Lung (tissue), 12 donors: Measurements from ENCODE around the gene MTRF1. TPM values are rescaled to one million over a fixed set of nuclear protein-coding genes. Genes with fewer than 3 reads are reported as not detected.

Experiments used
- ATAC-seq: fragments of 200-7000 bp; cut with Tn5 transposase; one replicate; pipeline ENCODE4 v1.9.1; 2020; ENCODE audit warnings: moderate number of reproducible peaks; ENCODE audit not compliant: insufficient read depth, low FRiP score
- DNase-seq, 3 donors: peaks; one replicate each; pipeline ENCODE4 v3.0.0-alpha.2; 2013 to 2017
- H3K27ac ChIP-seq, 2 donors: one replicate each; pipeline ENCODE4 v1.5.1; 2013; ENCODE audit warnings: mild to moderate bottlenecking in 2 of 2, moderate library complexity in 2 of 2, control low read depth in 1 of 2, inconsistent platforms in 1 of 2, low read depth in 1 of 2, low read length in 1 of 2
- H3K27me3 ChIP-seq, 3 donors: one replicate each; pipeline ENCODE4 v1.5.1; 2013; ENCODE audit warnings: low read length in 2 of 3; ENCODE audit not compliant: control insufficient read depth in 3 of 3, insufficient read depth in 3 of 3
- H3K36me3 ChIP-seq, 4 donors: one replicate each; pipeline ENCODE4 v1.5.1; 2013; ENCODE audit warnings: low read length in 4 of 4, mild to moderate bottlenecking in 1 of 4, moderate library complexity in 1 of 4; ENCODE audit not compliant: control insufficient read depth in 4 of 4, insufficient read depth in 4 of 4
- H3K4me1 ChIP-seq, 5 donors: one replicate each; pipeline ENCODE4 v1.5.1; 2013; ENCODE audit warnings: low read length in 5 of 5, mild to moderate bottlenecking in 2 of 5, moderate library complexity in 1 of 5; ENCODE audit not compliant: control insufficient read depth in 5 of 5, insufficient read depth in 5 of 5
- H3K4me3 ChIP-seq: one replicate; pipeline ENCODE4 v1.5.1; 2013; ENCODE audit warnings: mild to moderate bottlenecking, control low read depth, moderate library complexity
- H3K9ac ChIP-seq, 2 donors: one replicate each; pipeline ENCODE4 v1.5.1; 2013; ENCODE audit warnings: low read length in 2 of 2, control low read depth in 1 of 2; ENCODE audit not compliant: insufficient read depth in 1 of 2
- H3K9me3 ChIP-seq, 4 donors: one replicate each; pipeline ENCODE4 v1.5.1; 2013; ENCODE audit warnings: low read length in 3 of 4, mild to moderate bottlenecking in 1 of 4, moderate library complexity in 1 of 4; ENCODE audit not compliant: control insufficient read depth in 4 of 4, insufficient read depth in 3 of 4
- WGBS, 2 donors: extraction: QIAGEN DNeasy Blood & Tissue Kit; methylation state at CpG; one replicate each; pipeline ENCODE4 v1.1.7; 2013; 5-methylcytosine and 5-hydroxymethylcytosine counted together
- polyA plus RNA-seq, 2 donors: library from polyadenylated mRNA; stranded (reverse); fragments of 200-250 nt; gene quantifications; one replicate each; pipeline ENCODE4 v1.2.1, GENCODE V29; 2013
- total RNA-seq, 2 donors: library from RNA; depleted of rRNA in 1 of 2; stranded (reverse); fragments of >200 nt in 1 of 2; gene quantifications; one replicate each; pipeline ENCODE4 v1.2.1, GENCODE V29; 2014 to 2021
- TF ChIP-seq, protein P1 (sequence below): IDR thresholded peaks from 2 replicates; pipeline ENCODE4 v1.5.1; 2012; ENCODE audit warnings: mild to moderate bottlenecking; ENCODE audit errors: control extremely low read depth, extremely low read depth
- donor health status: control.
- donor health status: control.
- donor health status: Bipolar disorder and iron deficiency.
- donor health status: healthy.
- donor health status: DM: yes; HTN: yes; CAD: no.

MTRF1 gene
- total and polyA plus RNA-seq, 4 donors, result 6.7 to 22.0 (median 8.6) TPM

DNA sequence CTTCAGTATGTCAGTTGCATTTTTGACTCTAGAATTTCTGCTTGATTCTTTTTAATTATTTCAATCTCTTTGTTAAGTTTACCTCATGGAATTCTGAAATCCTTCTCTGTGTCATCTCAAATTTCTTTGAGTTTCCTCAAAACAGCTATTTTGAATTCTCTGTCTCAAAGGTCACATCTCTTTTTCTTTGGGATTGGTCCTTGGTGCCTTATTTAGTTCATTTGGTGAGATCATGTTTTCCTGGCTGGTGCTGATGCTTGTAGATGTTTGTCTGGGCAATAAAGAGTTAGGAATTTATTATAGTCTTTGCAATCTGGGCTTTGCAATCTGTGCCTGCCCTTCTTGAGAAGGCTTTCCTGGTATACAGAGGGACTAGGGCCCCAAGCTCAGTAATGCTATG is 50.5 kb downstream of the MTRF1 start:
- no peak overlapping the region for H3K9ac ChIP-seq
- H3K36me3 ChIP-seq, result no peaks in the 10 kb centered on the region
- H3K27ac ChIP-seq, result no peak overlapping the region
- DNase-seq (no peak), ATAC-seq (no peak)
- peaks cover 0 to 3% (median 1%) of the 10 kb centered on the region in 4 donors for H3K9me3 ChIP-seq
- H3K4me3 ChIP-seq, result no peak overlapping the region
- no peaks in the 10 kb centered on the region for H3K27me3 ChIP-seq
- TF ChIP-seq, protein P1, sequence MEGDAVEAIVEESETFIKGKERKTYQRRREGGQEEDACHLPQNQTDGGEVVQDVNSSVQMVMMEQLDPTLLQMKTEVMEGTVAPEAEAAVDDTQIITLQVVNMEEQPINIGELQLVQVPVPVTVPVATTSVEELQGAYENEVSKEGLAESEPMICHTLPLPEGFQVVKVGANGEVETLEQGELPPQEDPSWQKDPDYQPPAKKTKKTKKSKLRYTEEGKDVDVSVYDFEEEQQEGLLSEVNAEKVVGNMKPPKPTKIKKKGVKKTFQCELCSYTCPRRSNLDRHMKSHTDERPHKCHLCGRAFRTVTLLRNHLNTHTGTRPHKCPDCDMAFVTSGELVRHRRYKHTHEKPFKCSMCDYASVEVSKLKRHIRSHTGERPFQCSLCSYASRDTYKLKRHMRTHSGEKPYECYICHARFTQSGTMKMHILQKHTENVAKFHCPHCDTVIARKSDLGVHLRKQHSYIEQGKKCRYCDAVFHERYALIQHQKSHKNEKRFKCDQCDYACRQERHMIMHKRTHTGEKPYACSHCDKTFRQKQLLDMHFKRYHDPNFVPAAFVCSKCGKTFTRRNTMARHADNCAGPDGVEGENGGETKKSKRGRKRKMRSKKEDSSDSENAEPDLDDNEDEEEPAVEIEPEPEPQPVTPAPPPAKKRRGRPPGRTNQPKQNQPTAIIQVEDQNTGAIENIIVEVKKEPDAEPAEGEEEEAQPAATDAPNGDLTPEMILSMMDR, result no peak
- H3K4me1 ChIP-seq, result no peaks in the 10 kb centered on the region

- Histone ChIP-seq H3K9me3 (peaks cover 0 to 5% (median 2%) of the 10 kb centered on the region in 4 donors), H3K4me1 (no peaks in the 10 kb centered on the region), H3K9ac (no peak overlapping the region), H3K27me3 (no peaks in the 10 kb centered on the region), H3K36me3 (no peaks in the 10 kb centered on the region), H3K4me3 (no peak overlapping the region), H3K27ac (no peak overlapping the region)
- DNase-seq (no peak), ATAC-seq (no peak)
- TF ChIP-seq, protein P1, result no peak
- 98 to 100% methylated on average over 2 of the region's 2 CpGs for WGBS, 2 donors
Measured at GRCh38 chr13:41211062-41211461, 52.3 kb downstream of the MTRF1 start.

DNA sequence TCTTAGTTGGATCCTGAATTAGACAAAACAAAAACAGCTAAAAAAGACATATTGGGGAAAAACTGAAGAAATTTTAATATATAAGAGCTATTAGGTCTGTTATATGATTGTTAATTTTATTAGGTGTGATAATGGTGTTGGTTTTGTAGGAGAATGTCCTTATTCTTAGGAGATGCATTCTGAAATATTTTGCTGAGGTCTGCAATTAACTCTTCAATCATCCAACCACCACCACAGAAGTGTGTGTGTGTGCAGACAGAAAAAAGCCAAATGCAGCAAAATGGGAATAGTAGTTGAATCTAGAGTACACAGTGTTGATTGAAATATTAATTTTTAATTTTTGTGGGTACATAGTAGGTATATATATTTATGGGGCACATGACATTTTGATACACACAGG is 56.9 kb downstream of the MTRF1 start:
- DNase-seq (no peak), ATAC-seq (no peak)
- no peak overlapping the region for H3K9ac ChIP-seq
- H3K9me3 ChIP-seq, result peaks cover 0 to 5% (median 2%) of the 10 kb centered on the region in 4 donors
- no peak overlapping the region for H3K27ac ChIP-seq
- TF ChIP-seq, protein P1, result no peak
- no peak overlapping the region for H3K4me3 ChIP-seq
- no peaks in the 10 kb centered on the region for H3K4me1 ChIP-seq
- H3K36me3 ChIP-seq, result no peaks in the 10 kb centered on the region
- H3K27me3 ChIP-seq, result no peaks in the 10 kb centered on the region

- H3K4me1 ChIP-seq, result no peaks in the 10 kb centered on the region
- no peak overlapping the region for H3K27ac ChIP-seq
- no peaks in the 10 kb centered on the region for H3K36me3 ChIP-seq
- no peak overlapping the region for H3K9ac ChIP-seq
- no peaks in the 10 kb centered on the region for H3K27me3 ChIP-seq
- TF ChIP-seq, protein P1, result no peak
- DNase-seq (no peak), ATAC-seq (no peak)
- peaks cover 0 to 5% (median 2%) of the 10 kb centered on the region in 4 donors for H3K9me3 ChIP-seq
- 93 to 96% methylated on average over 6 of the region's 6 CpGs for WGBS, 2 donors
- H3K4me3 ChIP-seq, result no peak overlapping the region
Measured at GRCh38 chr13:41203810-41204209, 59.6 kb downstream of the MTRF1 start.
